NOMO-1 (cell line): ENCODE results near the gene PCDH18.
"Not testable (repeated sequence)": the region's sequence is repeated elsewhere in the genome, so short reads cannot be mapped to it uniquely, and the experiment has no call there.

Experiments
- DNase-seq, 2 experiments: peaks; one replicate each; lab custom pipeline; 2025; ENCODE audit not compliant: unreplicated experiment in 2 of 2; lab: John Stamatoyannopoulos, UW

The PCDH18 gene

GRCh38 chr4:137531986-137532868 lies at the start of gene PCDH18:
Gene PCDH18, minus strand, starts transcription at chr4:137532494. Its CDS starts 406 bp downstream, at chr4:137532088.
- DNase-seq: peak in 1 of 2 experiments; percentile 4

GRCh38 chr4:137576446-137576845 lies 44.2 kb upstream of the PCDH18 start:
- no peak for DNase-seq

DNA sequence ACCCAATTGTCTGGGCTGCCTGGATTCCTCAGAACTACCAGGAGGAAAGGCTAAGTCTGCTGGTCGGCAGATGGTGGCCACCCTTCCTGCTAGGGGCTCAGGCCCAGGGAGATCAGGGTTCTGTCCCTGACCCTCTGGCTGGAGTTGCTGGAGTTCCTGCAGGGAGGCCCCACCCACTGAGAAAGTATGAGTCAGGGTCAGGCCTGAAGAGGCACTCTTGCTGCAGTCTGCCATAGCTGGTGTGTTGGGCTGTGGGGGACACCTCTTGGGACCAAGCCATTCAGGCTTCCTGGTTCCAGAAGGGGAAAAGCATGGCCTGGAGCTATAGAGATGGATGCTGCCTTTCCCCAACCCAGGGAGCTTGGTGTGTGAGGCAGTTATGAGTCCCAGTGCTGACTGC lies 40.4 kb upstream of the PCDH18 start:
- no peak for DNase-seq

DNA sequence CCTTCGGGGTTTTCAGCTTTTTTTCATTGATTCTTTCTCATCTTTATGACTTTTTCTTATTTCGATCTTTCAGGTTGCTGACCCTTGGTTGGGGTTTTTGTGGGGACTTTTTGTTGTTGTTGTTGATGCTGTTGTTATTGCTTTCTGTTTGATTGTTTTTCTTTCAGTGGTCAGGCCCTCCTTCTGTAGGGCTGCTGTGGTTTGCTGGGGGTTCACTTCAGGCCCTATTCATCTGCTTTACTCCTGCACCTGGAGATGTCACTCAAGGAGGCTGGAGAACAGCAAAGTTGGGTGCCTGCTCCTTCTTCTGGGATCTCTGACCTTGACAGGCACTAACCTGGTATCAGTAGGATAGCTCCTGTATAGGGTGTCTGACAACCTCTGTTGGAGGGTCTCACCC lies 39.9 kb upstream of the PCDH18 start:
- DNase-seq: no peak

DNA sequence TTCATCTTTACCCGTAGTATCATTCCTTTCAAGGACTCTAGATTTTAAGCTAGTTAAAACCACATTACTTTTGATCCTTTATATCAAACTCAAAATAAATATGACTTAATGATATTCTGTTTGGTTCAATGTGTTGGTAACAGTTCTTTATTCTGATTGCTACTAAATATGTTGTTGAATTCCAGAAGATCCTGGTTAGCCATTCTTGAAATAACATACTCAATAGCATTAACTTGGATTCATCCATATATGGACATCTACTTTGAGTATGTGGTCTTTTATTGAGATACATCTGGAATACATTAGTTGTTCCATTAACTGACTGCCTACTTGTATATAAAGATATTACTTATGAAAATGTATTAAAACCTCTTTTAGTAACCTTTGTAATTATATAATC lies 27.5 kb upstream of the PCDH18 start:
- DNase-seq: no peak

DNA sequence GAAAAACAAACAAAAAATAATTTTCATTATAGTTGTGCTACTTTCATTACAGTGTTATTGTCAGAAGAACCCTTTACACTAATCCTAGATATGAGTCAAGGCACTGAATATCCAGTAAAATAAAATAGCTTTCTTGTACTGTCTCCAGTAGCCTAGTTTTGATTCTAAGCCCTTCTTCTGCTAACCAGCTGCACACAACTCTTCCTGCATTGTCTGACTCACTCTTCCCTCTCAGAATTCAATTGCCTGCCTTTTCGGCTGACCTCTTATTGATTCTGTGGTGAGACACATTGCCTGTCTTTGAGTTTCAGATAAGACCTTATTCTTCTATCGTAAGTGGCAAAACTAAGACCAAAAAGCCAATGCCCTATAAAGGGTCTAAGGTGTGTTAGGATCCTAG lies 26.7 kb upstream of the PCDH18 start:
- no peak for DNase-seq

DNA sequence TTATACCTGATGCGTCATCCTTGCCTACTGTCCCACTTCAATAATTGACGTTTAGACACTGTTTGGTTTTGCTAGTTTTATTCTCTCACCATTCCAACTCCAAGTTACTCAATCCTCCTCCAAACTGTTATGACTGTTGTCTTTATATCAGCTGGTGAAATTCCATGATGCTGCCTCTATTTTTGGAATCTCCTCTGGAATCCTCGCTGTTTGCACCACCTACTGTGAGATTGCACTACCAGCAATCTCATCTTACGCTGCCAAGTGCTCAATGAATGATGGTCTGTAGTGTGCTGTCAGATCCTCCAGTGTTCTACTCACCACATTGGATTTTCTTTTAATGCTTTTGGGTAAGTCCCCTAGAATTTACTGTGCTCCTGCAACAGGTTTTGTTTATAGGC lies 13.2 kb upstream of the PCDH18 start:
- no peak for DNase-seq

- DNase-seq: no peak
Measured at GRCh38 chr4:137543648-137544047, 11.4 kb upstream of the PCDH18 start.

DNA sequence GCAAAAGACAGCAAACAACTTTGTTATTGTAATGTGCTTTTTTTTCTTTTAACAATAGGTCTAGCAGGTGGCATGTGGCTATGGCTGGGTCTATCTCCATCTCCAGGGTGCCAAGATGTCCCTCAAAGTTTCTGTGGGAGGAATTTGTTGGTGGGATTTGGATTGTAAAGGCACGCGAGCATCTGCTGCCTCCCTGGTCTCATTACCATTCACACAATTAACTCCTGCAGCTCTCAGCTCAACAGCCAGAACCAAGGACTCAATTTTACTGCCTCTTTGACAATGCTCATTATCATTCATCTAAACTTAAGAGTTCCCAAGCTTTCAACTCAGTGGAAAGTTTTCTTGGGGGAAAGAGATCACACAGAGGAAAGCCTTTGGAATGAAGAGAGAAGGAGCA lies 10.9 kb upstream of the PCDH18 start:
- DNase-seq: no peak

- no peak for DNase-seq
Measured at GRCh38 chr4:137541876-137542646, 9.8 kb upstream of the PCDH18 start.

- DNase-seq: no peak
Measured at GRCh38 chr4:137541181-137541580, 8.9 kb upstream of the PCDH18 start.

GRCh38 chr4:137540356-137540755 lies 8.1 kb upstream of the PCDH18 start:
- DNase-seq: no peak

DNA sequence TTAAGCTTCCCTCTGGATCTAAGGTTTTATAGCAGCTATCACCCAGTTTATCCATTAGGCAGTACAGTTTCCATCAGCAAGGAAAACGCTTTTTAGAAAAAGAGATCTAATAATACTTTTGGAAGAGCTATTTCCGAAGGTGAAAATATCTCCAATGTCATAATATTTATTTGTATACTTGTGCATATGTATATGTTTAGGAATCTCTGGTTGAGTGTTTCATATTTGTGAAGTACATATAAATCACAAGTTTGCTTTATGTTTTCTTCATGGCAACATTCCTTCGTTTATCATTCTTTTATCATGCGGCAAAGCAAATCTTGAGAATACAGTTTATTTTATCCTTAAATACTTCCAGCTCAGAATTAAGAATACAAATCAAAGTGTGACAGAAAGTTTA lies 6.2 kb upstream of the PCDH18 start:
- DNase-seq: no peak

GRCh38 chr4:137537807-137538206 lies 5.5 kb upstream of the PCDH18 start:
- not testable (repeated sequence) for DNase-seq

- no peak for DNase-seq
Measured at GRCh38 chr4:137536789-137537561, 4.7 kb upstream of the PCDH18 start.

DNA sequence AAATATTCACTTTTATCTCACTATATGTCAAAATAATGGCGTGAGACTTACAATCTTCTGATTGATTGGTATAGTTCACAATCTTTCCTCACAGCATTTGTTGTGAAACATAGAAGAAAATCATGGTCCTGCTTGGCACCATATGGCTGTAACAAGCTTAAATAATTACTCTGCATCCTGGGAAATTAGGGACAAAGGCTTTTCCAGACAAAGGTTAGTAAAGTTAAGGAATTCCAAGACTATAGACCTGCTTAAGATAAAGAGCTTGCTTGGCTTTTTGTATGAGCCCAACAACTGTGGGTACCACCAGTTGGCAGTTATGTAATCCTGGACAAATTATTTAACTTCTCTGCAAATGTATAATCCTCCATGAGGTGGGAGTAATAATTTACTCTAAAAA lies 3.4 kb upstream of the PCDH18 start:
- no peak for DNase-seq

- DNase-seq: no peak
Measured at GRCh38 chr4:137534516-137534915, 2.2 kb upstream of the PCDH18 start.

GRCh38 chr4:137533855-137534254 lies 1.6 kb upstream of the PCDH18 start:
- no peak for DNase-seq

GRCh38 chr4:137532869-137533236 lies 559 bp upstream of the PCDH18 start:
- DNase-seq: no peak

- no peak for DNase-seq
Measured at GRCh38 chr4:137531168-137531985, 917 bp downstream of the PCDH18 start.
